HG02588 (cell line): ENCODE data around the gene FBXO48.

Source experiments
- ATAC-seq: cut with Tn5 transposase; IDR thresholded peaks from one replicate; pipeline ENCODE4 v1.9.1; 2021; ENCODE audit warnings: mild to moderate bottlenecking, moderate library complexity; ENCODE audit not compliant: unreplicated experiment

Gene FBXO48

GRCh38 chr2:68414876-68415275, 52.2 kb downstream of the FBXO48 start:
- ATAC-seq: no peak

GRCh38 chr2:68414452-68414851, 52.6 kb downstream of the FBXO48 start:
- no peak for ATAC-seq

GRCh38 chr2:68413466-68413865, 53.6 kb downstream of the FBXO48 start:
- no peak for ATAC-seq

- peak; percentile 34 for ATAC-seq
These were observed 54.8 kb downstream of the FBXO48 start for GRCh38 chr2:68412127-68412819.

- ATAC-seq: peak; percentile 87
These were observed 55.5 kb downstream of the FBXO48 start for GRCh38 chr2:68411397-68412126.
